ENCODE measurements around the gene MRI1. TPM values are rescaled to one million over a fixed set of nuclear protein-coding genes. Genes with fewer than 3 reads are reported as not detected.
A peak's percentile ranks its signal among the peaks of the same experiment; 100 is the strongest.

The MRI1 gene
- polyA plus RNA-seq, 2 of the 4 experiments (the other 2 are of a cell fraction): 12.6 to 16.2 TPM

GRCh38 chr19:13722146-13722545 is 42.2 kb upstream of the MRI1 start:
- H3K27ac ChIP-seq: no peak overlapping the region
- no peak overlapping the region for H3K4me3 ChIP-seq
- TF ChIP-seq ZSCAN20 (CRISPR knock-in tag; IDR thresholded peaks at IDR 0.05) (no peak), RARB (CRISPR knock-in tag; IDR thresholded peaks at IDR 0.05) (no peak), NR3C1 (IDR thresholded peaks at IDR 0.05) (no peak), RCOR1 (IDR thresholded peaks at IDR 0.05; ENCODE audit: low read depth, low read length) (no peak), CTCF (IDR thresholded peaks at IDR 0.05) (no peak), MYC (IDR thresholded peaks at IDR 0.05; ENCODE audit: borderline replicate concordance, low read length) (no peak), HOXB5 (CRISPR knock-in tag; IDR thresholded peaks at IDR 0.05) (no peak), ZFP36 (IDR thresholded peaks at IDR 0.05; ENCODE audit: borderline replicate concordance, partially characterized antibody) (no peak), NFE2L2 (conservative IDR thresholded peaks at IDR 0.05; ENCODE audit: low read length) (no peak)
- TF ChIP-seq, protein P1, sequence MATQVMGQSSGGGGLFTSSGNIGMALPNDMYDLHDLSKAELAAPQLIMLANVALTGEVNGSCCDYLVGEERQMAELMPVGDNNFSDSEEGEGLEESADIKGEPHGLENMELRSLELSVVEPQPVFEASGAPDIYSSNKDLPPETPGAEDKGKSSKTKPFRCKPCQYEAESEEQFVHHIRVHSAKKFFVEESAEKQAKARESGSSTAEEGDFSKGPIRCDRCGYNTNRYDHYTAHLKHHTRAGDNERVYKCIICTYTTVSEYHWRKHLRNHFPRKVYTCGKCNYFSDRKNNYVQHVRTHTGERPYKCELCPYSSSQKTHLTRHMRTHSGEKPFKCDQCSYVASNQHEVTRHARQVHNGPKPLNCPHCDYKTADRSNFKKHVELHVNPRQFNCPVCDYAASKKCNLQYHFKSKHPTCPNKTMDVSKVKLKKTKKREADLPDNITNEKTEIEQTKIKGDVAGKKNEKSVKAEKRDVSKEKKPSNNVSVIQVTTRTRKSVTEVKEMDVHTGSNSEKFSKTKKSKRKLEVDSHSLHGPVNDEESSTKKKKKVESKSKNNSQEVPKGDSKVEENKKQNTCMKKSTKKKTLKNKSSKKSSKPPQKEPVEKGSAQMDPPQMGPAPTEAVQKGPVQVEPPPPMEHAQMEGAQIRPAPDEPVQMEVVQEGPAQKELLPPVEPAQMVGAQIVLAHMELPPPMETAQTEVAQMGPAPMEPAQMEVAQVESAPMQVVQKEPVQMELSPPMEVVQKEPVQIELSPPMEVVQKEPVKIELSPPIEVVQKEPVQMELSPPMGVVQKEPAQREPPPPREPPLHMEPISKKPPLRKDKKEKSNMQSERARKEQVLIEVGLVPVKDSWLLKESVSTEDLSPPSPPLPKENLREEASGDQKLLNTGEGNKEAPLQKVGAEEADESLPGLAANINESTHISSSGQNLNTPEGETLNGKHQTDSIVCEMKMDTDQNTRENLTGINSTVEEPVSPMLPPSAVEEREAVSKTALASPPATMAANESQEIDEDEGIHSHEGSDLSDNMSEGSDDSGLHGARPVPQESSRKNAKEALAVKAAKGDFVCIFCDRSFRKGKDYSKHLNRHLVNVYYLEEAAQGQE (IDR thresholded peaks at IDR 0.05): no peak
- DNase-seq (ENCODE audit: low read depth in 1 of 2, low spot score in 1 of 2): no peak
- H3K4me2 ChIP-seq: no peak overlapping the region
- ATAC-seq: no peak
- POLR2A ChIA-PET: no interaction called here
- CTCF ChIA-PET: interaction anchor here (0.9 to 3.8 kb wide), 11 partner anchors 8 to 447 kb away, joined by 3 to 69 read pairs (median 6); no protein-coding TSS in a partner anchor
- no peak for FAIRE-seq
- 81% methylated on average over 6 of the region's 6 CpGs for WGBS (ENCODE audit: missing lambda C conversion rate)
- no peaks in the 10 kb centered on the region for H3K4me1 ChIP-seq
- H3K9me3 ChIP-seq: no peaks in the 10 kb centered on the region

DNA sequence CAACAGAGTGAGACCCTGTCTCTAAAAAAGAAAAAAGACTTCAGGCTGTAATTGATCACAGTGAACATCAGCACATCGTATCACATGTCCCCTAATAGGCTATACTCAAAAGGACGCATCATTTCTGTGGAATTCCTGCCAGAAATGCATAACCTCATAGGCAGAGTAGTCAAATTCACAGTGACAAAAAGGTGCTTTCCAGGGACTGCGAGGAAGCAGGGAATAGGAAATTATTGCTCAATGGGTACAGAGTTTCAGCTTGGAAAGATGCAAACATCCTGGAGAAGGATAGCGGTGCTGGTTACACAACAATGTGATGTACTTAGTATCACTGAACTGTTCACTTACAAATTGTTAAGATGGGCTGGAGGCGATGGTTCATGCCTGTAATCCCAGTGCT is 41.1 kb upstream of the MRI1 start:
- FAIRE-seq (no peak), ATAC-seq (no peak; a peak in 1 of 6 replicates), DNase-seq (ENCODE audit: low read depth in 1 of 2, low spot score in 1 of 2) (peak in 1 of 2 experiments; percentile 30)
- TF ChIP-seq EP300 (IDR thresholded peaks at IDR 0.05) (no peak), ZFP36 (IDR thresholded peaks at IDR 0.05; ENCODE audit: borderline replicate concordance, partially characterized antibody) (no peak), SMC3 (IDR thresholded peaks at IDR 0.05) (no peak), CEBPB (IDR thresholded peaks at IDR 0.05) (peak in 1 of 2 experiments; percentile 48; a peak in 1 of 4 replicates), E2F6 (IDR thresholded peaks at IDR 0.05; ENCODE audit: borderline replicate concordance, low read depth) (no peak), MAX (IDR thresholded peaks at IDR 0.05) (no peak)
- TF ChIP-seq, protein P2, sequence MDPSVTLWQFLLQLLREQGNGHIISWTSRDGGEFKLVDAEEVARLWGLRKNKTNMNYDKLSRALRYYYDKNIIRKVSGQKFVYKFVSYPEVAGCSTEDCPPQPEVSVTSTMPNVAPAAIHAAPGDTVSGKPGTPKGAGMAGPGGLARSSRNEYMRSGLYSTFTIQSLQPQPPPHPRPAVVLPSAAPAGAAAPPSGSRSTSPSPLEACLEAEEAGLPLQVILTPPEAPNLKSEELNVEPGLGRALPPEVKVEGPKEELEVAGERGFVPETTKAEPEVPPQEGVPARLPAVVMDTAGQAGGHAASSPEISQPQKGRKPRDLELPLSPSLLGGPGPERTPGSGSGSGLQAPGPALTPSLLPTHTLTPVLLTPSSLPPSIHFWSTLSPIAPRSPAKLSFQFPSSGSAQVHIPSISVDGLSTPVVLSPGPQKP (IDR thresholded peaks at IDR 0.05; ENCODE audit: low read depth, low read length): no peak
- H3K27ac ChIP-seq: no peak overlapping the region
- whole genome bisulfite sequencing (ENCODE audit: missing lambda C conversion rate): 25% methylated on average over 5 of the region's 5 CpGs
- ChIA-PET POLR2A (no interaction called here), CTCF (interaction anchor here (1.1 to 3.4 kb wide), 4 partner anchors 10 to 445 kb away, joined by 5 to 22 read pairs (median 6); no protein-coding TSS in a partner anchor)
- H3K9me3 ChIP-seq: no peaks in the 10 kb centered on the region
- H3K4me1 ChIP-seq: no peaks in the 10 kb centered on the region
- H3K4me2 ChIP-seq: no peak overlapping the region
- no peak overlapping the region for H3K4me3 ChIP-seq

Measured in A549 (cell line).